ENCODE measurements around the gene UROS.

Gene UROS

GRCh38 chr10:125742465-125742864 is 80.6 kb downstream of the UROS start:
- Histone ChIP-seq H3K27ac (ENCODE audit: low read depth in 2 of 2, low read length in 2 of 2) (no peak overlapping the region), H3K9ac (ENCODE audit: low read depth in 1 of 2, low read length in 2 of 2) (no peak overlapping the region), H3K9me3 (ENCODE audit: control insufficient read depth in 2 of 2, low read length in 2 of 2) (no peaks in the 10 kb centered on the region), H3K4me3 (ENCODE audit: low read length in 2 of 2) (no peak overlapping the region), H3K4me1 (ENCODE audit: control insufficient read depth in 2 of 2, insufficient read depth in 2 of 2, low read length in 2 of 2) (no peaks in the 10 kb centered on the region), H3K27me3 (ENCODE audit: control insufficient read depth in 2 of 2, insufficient read depth in 2 of 2, low read length in 2 of 2) (no peaks in the 10 kb centered on the region), H3K36me3 (ENCODE audit: control insufficient read depth in 2 of 2, insufficient read depth in 2 of 2, low read length in 2 of 2) (peaks cover 76 to 81% of the 10 kb centered on the region in 2 donors)

- H3K4me3 ChIP-seq (ENCODE audit: low read length in 2 of 2) = no peak overlapping the region
- peaks cover 84 to 91% of the 10 kb centered on the region in 2 donors for H3K36me3 ChIP-seq (ENCODE audit: control insufficient read depth in 2 of 2, insufficient read depth in 2 of 2, low read length in 2 of 2)
- H3K27me3 ChIP-seq (ENCODE audit: control insufficient read depth in 2 of 2, insufficient read depth in 2 of 2, low read length in 2 of 2) = no peaks in the 10 kb centered on the region
- no peak overlapping the region for H3K9ac ChIP-seq (ENCODE audit: low read depth in 1 of 2, low read length in 2 of 2)
- H3K9me3 ChIP-seq (ENCODE audit: control insufficient read depth in 2 of 2, low read length in 2 of 2) = no peaks in the 10 kb centered on the region
- H3K27ac ChIP-seq (ENCODE audit: low read depth in 2 of 2, low read length in 2 of 2) = no peak overlapping the region
- no peaks in the 10 kb centered on the region for H3K4me1 ChIP-seq (ENCODE audit: control insufficient read depth in 2 of 2, insufficient read depth in 2 of 2, low read length in 2 of 2)
Measured at GRCh38 chr10:125739994-125740679, 82.9 kb downstream of the UROS start.
